ENCODE measurements around the gene MICA.

Gene MICA

GRCh38 chr6:31399589-31400466, 3.6 kb upstream of the MICA start (continued):
- TF ChIP-seq ZNF248 (tag by site-specific recombination; IDR thresholded peaks at IDR 0.05) (no peak), BCL6B (tag by site-specific recombination; IDR thresholded peaks at IDR 0.05) (no peak), ZBTB48 (tag by site-specific recombination; IDR thresholded peaks at IDR 0.05) (peak; percentile 98), ZNF391 (tag by site-specific recombination; IDR thresholded peaks at IDR 0.05; ENCODE audit: borderline replicate concordance, low read depth) (0 out of 2 replicates have a peak, but pooled peaks have one; percentile 61), ZNF169 (tag by site-specific recombination; IDR thresholded peaks at IDR 0.05) (no peak), ZNF521 (tag by site-specific recombination; IDR thresholded peaks at IDR 0.05) (no peak), ZNF311 (tag by site-specific recombination; IDR thresholded peaks at IDR 0.05; ENCODE audit: borderline replicate concordance) (no peak), TRIM28 (IDR thresholded peaks at IDR 0.05; ENCODE audit: borderline replicate concordance, low read length) (no peak), CTCF (tag by site-specific recombination; IDR thresholded peaks at IDR 0.05) (peak; percentile 97), ZNF530 (tag by site-specific recombination; IDR thresholded peaks at IDR 0.05; ENCODE audit: low read depth) (no peak), IKZF3 (tag by site-specific recombination; IDR thresholded peaks at IDR 0.05) (peak; percentile 98), ZNF629 (tag by site-specific recombination; IDR thresholded peaks at IDR 0.05) (peak; percentile 68), ZBTB21 (tag by site-specific recombination; IDR thresholded peaks at IDR 0.05) (0 out of 2 replicates have a peak, but pooled peaks have one; percentile 19), ZFP37 (tag by site-specific recombination; IDR thresholded peaks at IDR 0.05) (peak; percentile 42; the same call in 1 of the 2 replicates), INSM2 (tag by site-specific recombination; IDR thresholded peaks at IDR 0.05) (0 out of 2 replicates have a peak, but pooled peaks have one; percentile 15), ZSCAN16 (tag by site-specific recombination; IDR thresholded peaks at IDR 0.05) (peak; percentile 35; the same call in 1 of the 2 replicates), SP7 (tag by site-specific recombination; IDR thresholded peaks at IDR 0.05) (peak; percentile 75; the same call in 1 of the 2 replicates), ZNF561 (tag by site-specific recombination; IDR thresholded peaks at IDR 0.05; ENCODE audit: borderline replicate concordance) (peak; percentile 60; the same call in 1 of the 2 replicates), ZBTB8A (tag by site-specific recombination; IDR thresholded peaks at IDR 0.05) (peak; percentile 63; the same call in 1 of the 2 replicates), ZNF645 (tag by site-specific recombination; IDR thresholded peaks at IDR 0.05) (no peak; the same call in 1 of the 2 replicates), KLF8 (tag by site-specific recombination; IDR thresholded peaks at IDR 0.05) (peak; percentile 74), REST (tag by site-specific recombination; IDR thresholded peaks at IDR 0.05) (peak; percentile 40; the same call in 1 of the 2 replicates), ZNF626 (tag by site-specific recombination; IDR thresholded peaks at IDR 0.05) (no peak)
- TF ChIP-seq, protein P1, sequence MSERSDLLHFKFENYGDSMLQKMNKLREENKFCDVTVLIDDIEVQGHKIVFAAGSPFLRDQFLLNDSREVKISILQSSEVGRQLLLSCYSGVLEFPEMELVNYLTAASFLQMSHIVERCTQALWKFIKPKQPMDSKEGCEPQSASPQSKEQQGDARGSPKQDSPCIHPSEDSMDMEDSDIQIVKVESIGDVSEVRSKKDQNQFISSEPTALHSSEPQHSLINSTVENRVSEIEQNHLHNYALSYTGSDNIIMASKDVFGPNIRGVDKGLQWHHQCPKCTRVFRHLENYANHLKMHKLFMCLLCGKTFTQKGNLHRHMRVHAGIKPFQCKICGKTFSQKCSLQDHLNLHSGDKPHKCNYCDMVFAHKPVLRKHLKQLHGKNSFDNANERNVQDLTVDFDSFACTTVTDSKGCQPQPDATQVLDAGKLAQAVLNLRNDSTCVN (tag by site-specific recombination; optimal IDR thresholded peaks at IDR 0.05), result peak; percentile 40
- TF ChIP-seq, protein P2, sequence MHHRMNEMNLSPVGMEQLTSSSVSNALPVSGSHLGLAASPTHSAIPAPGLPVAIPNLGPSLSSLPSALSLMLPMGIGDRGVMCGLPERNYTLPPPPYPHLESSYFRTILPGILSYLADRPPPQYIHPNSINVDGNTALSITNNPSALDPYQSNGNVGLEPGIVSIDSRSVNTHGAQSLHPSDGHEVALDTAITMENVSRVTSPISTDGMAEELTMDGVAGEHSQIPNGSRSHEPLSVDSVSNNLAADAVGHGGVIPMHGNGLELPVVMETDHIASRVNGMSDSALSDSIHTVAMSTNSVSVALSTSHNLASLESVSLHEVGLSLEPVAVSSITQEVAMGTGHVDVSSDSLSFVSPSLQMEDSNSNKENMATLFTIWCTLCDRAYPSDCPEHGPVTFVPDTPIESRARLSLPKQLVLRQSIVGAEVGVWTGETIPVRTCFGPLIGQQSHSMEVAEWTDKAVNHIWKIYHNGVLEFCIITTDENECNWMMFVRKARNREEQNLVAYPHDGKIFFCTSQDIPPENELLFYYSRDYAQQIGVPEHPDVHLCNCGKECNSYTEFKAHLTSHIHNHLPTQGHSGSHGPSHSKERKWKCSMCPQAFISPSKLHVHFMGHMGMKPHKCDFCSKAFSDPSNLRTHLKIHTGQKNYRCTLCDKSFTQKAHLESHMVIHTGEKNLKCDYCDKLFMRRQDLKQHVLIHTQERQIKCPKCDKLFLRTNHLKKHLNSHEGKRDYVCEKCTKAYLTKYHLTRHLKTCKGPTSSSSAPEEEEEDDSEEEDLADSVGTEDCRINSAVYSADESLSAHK (tag by site-specific recombination; IDR thresholded peaks at IDR 0.05), result peak; percentile 86
